Neuron (in vitro differentiated cells): Measurements from ENCODE around the gene ABCA9.

ENCODE experiments used
- H2AFZ ChIP-seq: one replicate; pipeline ENCODE4 v1.6.1; 2013; ENCODE audit warnings: low read depth, mild to moderate bottlenecking, inconsistent platforms, low read length, moderate library complexity
- H3K27me3 ChIP-seq: one replicate; pipeline ENCODE4 v1.6.1; 2013; ENCODE audit warnings: low read length; ENCODE audit not compliant: insufficient read depth
- H3K36me3 ChIP-seq: one replicate; pipeline ENCODE4 v1.6.1; 2013; ENCODE audit warnings: low read length; ENCODE audit not compliant: insufficient read depth
- H3K4me1 ChIP-seq: one replicate; pipeline ENCODE4 v1.6.1; 2013; ENCODE audit warnings: low read length; ENCODE audit not compliant: insufficient read depth
- H3K4me3 ChIP-seq: 2 replicates; pipeline ENCODE4 v1.5.1; 2013; ENCODE audit warnings: mild to moderate bottlenecking, low read length, moderate library complexity
- H3K9me3 ChIP-seq: one replicate; pipeline ENCODE4 v1.6.1; 2013; ENCODE audit warnings: low read length

Gene ABCA9, protein sequence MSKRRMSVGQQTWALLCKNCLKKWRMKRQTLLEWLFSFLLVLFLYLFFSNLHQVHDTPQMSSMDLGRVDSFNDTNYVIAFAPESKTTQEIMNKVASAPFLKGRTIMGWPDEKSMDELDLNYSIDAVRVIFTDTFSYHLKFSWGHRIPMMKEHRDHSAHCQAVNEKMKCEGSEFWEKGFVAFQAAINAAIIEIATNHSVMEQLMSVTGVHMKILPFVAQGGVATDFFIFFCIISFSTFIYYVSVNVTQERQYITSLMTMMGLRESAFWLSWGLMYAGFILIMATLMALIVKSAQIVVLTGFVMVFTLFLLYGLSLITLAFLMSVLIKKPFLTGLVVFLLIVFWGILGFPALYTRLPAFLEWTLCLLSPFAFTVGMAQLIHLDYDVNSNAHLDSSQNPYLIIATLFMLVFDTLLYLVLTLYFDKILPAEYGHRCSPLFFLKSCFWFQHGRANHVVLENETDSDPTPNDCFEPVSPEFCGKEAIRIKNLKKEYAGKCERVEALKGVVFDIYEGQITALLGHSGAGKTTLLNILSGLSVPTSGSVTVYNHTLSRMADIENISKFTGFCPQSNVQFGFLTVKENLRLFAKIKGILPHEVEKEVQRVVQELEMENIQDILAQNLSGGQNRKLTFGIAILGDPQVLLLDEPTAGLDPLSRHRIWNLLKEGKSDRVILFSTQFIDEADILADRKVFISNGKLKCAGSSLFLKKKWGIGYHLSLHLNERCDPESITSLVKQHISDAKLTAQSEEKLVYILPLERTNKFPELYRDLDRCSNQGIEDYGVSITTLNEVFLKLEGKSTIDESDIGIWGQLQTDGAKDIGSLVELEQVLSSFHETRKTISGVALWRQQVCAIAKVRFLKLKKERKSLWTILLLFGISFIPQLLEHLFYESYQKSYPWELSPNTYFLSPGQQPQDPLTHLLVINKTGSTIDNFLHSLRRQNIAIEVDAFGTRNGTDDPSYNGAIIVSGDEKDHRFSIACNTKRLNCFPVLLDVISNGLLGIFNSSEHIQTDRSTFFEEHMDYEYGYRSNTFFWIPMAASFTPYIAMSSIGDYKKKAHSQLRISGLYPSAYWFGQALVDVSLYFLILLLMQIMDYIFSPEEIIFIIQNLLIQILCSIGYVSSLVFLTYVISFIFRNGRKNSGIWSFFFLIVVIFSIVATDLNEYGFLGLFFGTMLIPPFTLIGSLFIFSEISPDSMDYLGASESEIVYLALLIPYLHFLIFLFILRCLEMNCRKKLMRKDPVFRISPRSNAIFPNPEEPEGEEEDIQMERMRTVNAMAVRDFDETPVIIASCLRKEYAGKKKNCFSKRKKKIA (N-terminal part only)

DNA sequence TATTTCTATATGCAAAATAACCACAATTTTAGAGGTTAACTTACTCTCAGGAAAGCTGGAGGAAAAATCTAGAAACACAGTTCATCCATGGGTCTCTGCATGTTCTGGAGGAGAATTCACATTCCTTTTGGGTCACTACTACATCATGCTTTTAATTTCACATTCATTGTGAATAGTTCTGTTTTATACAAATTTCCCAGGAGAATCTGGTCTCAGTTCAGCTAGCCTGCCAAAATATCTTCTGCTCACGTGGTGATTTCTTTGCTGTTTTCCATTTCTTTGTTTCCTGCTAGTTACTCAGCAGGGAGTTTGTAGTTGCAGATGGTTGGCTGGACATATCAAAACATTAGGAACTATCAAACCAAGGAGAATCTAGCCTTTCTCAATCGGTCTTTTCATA is at the start of gene ABCA9:
TSS of gene ABCA9 (minus strand) at position 106 of the 400 bp plus-strand sequence. CDS start 9,801 bp downstream, outside the sequence.
- H3K4me3 ChIP-seq: no peak within 1 kb of the TSS
- no peaks in the 10 kb centered on the region for H3K36me3 ChIP-seq
- no peaks in the 10 kb centered on the region for H3K27me3 ChIP-seq

DNA sequence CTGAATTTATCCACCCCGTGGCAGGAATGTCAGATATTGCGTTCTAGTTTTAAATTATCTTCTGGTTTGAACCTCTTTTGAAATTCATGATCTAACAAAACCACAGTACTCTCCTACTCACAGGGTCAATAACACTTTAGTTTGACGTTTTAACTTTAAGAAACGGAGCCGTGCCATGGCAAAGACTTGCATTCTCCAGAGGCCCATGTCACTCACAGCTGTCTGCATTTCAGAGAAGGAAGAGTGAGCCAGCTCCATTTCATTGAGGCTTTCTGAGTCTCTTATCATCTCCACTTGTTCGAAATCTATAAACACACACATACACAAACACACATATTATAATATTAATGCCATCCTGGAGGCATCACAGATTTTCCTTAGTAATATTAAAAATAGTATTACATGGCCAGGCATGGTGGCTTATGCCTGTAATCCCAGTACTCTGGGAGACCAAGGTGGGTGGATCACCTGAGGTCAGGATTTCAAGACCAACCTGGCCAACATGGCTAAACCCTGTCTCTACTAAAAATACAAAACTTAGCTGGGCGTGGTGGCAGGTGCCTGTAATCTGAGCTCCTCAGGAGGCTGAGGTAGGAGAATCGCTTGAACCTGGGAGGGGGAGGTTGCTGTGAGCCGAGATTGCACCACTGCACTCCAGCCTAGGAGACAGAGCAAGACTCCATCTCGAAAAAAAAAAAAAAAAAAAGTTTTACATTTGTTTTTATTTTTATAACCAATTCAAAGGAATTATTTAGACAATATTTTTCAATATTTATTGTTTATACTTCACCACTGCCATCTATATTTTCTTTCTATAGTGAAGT is 45.4 kb upstream of the ABCA9 start:
- H2AFZ ChIP-seq: no peak overlapping the region
- no peaks in the 10 kb centered on the region for H3K27me3 ChIP-seq
- no peaks in the 10 kb centered on the region for H3K9me3 ChIP-seq
- no peaks in the 10 kb centered on the region for H3K36me3 ChIP-seq
- H3K4me3 ChIP-seq: no peak overlapping the region
- no peaks in the 10 kb centered on the region for H3K4me1 ChIP-seq

More for the DNA sequence above, at the start of gene ABCA9:
- peak within 1 kb of the TSS; percentile 48 for H2AFZ ChIP-seq
- peaks cover 19% of the 10 kb centered on the region for H3K4me1 ChIP-seq
- H3K9me3 ChIP-seq: no peaks in the 10 kb centered on the region

DNA sequence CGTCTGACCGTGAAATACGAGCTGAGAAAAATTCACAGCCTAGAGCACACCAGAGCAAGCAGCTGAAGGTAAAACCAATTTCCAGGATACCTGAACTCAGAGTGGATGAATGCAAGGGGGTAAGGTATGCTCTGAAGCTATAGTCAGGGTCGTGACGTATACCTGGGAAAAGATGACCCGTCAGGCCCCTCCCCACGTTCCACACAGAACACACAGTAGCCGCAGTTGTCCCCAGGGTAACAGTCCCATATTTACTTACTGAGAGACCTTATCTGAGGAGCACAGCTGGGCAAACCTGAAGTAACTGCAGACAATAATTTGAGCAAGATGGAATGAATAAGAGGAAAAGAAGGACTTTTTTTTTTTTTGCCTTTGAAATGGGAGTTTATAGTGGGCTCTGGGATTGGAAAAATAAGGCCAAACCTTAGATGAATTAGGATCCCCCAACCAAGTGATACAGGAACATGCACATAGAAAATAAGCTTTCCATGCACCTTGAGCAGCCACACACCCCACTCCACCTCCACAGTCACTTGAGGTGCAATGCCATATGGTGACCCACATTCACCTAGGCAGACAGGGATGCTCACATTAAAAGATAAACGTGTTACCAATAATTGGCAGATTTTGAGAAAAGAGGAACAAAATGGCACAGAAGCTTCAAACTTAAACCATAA is 43.0 kb upstream of the ABCA9 start:
- Histone ChIP-seq H3K27me3 (no peaks in the 10 kb centered on the region), H2AFZ (no peak overlapping the region), H3K9me3 (no peaks in the 10 kb centered on the region), H3K4me3 (no peak overlapping the region), H3K36me3 (no peaks in the 10 kb centered on the region), H3K4me1 (no peaks in the 10 kb centered on the region)

DNA sequence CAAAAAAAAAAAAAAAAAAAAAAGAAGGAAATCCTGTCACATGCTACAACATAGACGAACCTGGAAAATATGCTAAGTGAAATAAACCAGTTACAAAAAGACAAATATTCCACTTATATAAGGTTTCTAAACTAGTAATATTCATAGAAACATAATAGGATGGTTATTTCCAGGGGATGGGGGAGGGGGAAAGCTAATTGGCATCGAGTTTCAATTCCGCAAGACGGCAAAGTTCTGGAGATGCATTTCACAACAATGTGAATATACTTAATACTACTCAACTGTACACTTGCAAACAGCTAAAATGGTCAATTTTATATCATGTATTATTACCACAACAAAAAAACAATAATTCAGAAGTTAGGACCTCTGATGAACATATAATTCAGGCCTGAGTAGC is 37.9 kb upstream of the ABCA9 start:
- no peaks in the 10 kb centered on the region for H3K36me3 ChIP-seq

DNA sequence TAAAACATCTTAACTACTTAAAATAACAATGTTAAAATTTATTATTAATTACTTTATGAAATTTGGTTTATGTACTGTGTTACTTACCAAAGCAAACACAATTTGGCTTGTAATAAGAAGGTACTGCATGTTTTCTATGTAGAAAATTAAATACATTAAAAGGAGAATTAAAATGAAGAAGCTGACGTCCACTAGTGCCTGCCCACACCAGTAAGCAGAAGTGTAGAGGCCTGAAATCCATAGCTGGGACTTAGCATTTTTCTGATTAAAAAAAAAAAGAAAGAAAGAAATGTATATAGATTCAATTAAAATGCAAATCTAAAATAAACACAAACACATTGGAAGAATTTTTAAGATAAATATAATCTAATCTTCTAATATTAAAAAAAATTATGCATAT is 35.8 kb upstream of the ABCA9 start:
- Histone ChIP-seq H3K4me3 (no peak overlapping the region), H3K27me3 (no peaks in the 10 kb centered on the region), H3K9me3 (no peaks in the 10 kb centered on the region), H3K4me1 (no peaks in the 10 kb centered on the region), H2AFZ (no peak overlapping the region), H3K36me3 (no peaks in the 10 kb centered on the region)

More for the DNA sequence above, 37.9 kb upstream of the ABCA9 start:
- Histone ChIP-seq H3K27me3 (no peaks in the 10 kb centered on the region), H3K4me3 (no peak overlapping the region), H3K4me1 (no peaks in the 10 kb centered on the region), H3K9me3 (no peaks in the 10 kb centered on the region), H2AFZ (no peak overlapping the region)

DNA sequence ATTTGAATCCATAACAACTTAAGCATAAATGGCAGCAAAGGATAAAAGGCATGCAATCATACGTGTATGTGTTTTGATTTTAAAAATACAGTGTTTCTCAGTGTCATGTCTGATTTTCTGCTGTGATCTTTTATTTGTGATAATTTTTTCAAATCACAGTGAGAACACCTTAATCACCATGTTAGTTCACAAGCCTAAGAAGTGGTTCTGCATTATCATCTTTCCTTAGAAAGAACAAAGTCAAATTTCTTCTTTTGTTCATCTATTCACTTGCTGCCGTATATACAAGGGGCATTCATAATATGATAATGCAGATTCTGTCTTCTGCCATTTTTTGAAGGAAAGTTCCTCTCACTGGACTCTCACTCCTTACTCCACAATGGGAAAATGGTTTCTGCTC is 33.3 kb upstream of the ABCA9 start:
- H3K4me1 ChIP-seq: peaks cover 3% of the 10 kb centered on the region
- H3K36me3 ChIP-seq: no peaks in the 10 kb centered on the region
- H3K9me3 ChIP-seq: no peaks in the 10 kb centered on the region
- H3K4me3 ChIP-seq: no peak overlapping the region
- H3K27me3 ChIP-seq: no peaks in the 10 kb centered on the region
- H2AFZ ChIP-seq: no peak overlapping the region

DNA sequence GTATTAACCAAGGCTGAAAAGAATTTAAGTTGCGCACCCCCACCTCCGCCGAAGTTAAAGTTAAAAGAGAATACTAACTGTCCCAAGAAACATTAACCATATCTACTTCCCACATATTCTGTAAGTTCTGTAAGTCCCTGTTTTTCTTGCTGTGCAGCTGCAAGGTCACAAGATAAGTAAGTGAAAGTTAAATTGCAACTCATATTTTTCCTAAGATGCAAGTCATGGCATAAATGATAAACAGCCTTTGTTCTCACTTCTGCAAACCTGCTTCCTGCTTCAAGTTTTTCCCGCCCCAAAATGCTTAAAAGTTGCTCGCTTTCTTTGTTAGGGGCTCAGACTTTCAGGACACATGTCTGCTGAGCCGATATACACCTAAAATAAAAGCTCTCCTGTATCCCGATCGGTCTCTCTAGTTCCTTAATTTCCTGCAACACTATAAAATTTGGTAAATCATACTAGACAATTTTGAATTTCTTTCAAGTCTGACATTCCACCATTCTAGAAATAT is 32.6 kb upstream of the ABCA9 start:
- H2AFZ ChIP-seq: no peak overlapping the region
- no peaks in the 10 kb centered on the region for H3K27me3 ChIP-seq
- no peak overlapping the region for H3K4me3 ChIP-seq
- H3K4me1 ChIP-seq: peaks cover 3% of the 10 kb centered on the region
- H3K36me3 ChIP-seq: no peaks in the 10 kb centered on the region
- no peaks in the 10 kb centered on the region for H3K9me3 ChIP-seq

DNA sequence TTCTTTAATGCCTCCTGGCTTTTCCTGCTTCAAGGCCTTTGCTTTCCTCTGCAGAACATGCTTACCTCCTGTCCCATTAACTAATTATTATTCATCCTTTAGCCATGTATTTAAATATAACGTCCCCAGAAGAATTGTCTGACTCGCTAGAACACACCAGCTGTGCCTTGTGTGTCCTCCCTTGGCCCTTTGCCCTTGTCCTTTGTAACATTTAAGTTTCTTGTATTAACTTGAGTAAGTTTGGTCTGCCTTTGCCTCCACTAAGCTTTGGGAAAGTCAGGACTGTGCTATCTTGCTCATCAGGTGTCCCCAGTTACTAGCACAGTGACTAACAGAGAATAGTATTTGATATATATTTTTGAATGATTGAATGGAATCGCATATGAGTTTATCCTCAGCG is 29.6 kb upstream of the ABCA9 start:
- Histone ChIP-seq H3K36me3 (no peaks in the 10 kb centered on the region), H3K4me1 (peaks cover 3% of the 10 kb centered on the region), H3K9me3 (no peaks in the 10 kb centered on the region), H3K27me3 (no peaks in the 10 kb centered on the region), H3K4me3 (no peak overlapping the region), H2AFZ (no peak overlapping the region)

DNA sequence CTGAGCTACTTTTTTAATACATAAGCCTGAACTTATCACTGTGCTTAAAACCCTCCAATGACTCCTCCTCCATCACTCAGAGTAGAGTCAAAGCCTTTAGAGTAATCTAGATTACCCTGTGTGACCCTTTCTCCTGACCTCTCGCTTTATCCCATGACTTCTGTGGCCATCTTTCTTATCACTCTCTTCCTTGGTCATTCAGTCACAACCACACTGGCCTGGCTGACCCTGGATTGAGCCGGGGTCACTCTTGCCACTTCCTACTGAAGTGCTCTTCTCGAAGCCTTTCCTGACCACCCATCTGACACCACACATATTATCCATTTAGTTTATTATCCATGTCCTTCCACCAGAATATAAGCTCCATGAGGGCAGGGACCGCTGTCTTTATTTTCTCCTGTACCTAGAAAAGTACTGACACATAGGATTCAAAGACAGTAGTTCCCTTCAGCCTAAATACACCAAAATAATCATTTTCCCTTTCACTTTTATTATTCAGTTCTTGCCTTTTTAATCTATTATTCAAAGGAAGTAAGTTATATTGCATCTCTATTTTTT is 28.0 kb upstream of the ABCA9 start:
- Histone ChIP-seq H3K27me3 (no peaks in the 10 kb centered on the region), H2AFZ (no peak overlapping the region), H3K4me1 (peaks cover 3% of the 10 kb centered on the region), H3K4me3 (no peak overlapping the region), H3K9me3 (no peaks in the 10 kb centered on the region), H3K36me3 (no peaks in the 10 kb centered on the region)

DNA sequence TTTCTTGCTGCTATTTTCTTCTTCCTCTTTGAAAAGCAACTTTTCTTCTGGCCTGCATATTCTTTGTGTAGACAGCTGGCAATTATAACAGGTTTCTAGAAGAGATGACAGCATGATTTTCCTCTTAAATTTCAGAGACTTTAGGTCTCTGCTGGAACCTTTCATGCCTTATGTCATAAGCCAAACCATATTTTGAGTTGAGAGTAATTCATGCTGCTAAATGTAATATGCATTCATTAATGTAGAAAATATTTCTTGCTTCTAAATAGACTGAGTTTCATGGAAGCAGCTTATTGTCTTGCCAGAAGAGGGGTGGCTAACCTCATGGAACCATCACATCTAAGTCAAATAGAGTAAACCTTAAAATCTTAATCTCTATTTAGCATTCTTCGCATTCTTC is 25.9 kb upstream of the ABCA9 start:
- H3K4me3 ChIP-seq: no peak overlapping the region

DNA sequence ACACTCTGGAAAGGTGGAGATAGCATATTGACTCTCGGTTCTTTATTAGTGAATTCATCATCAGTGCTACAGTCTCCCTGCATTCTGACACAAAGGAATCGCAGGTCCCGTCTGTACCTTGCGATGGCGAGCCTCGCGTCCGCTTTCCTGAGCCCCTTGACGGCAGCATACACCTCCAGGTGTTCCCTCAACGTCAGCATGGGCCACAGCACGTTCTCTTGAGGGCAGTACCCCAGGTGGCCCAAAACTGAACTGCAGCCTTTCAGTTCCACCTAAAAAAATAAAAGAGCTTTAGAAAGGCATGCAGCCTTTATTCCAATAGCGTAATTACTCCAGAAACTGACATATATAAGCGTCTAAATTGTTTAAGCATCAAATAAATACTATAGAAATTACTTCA is 24.2 kb upstream of the ABCA9 start:
- Histone ChIP-seq H3K4me1 (no peaks in the 10 kb centered on the region), H3K9me3 (no peaks in the 10 kb centered on the region), H3K36me3 (no peaks in the 10 kb centered on the region), H3K4me3 (no peak overlapping the region), H2AFZ (no peak overlapping the region), H3K27me3 (no peaks in the 10 kb centered on the region)

More for the DNA sequence above, 25.9 kb upstream of the ABCA9 start:
- Histone ChIP-seq H3K9me3 (no peaks in the 10 kb centered on the region), H3K36me3 (no peaks in the 10 kb centered on the region), H2AFZ (no peak overlapping the region), H3K4me1 (peaks cover 3% of the 10 kb centered on the region), H3K27me3 (no peaks in the 10 kb centered on the region)
